ENCODE data around the gene GRAMD2A.

GRAMD2A gene

DNA sequence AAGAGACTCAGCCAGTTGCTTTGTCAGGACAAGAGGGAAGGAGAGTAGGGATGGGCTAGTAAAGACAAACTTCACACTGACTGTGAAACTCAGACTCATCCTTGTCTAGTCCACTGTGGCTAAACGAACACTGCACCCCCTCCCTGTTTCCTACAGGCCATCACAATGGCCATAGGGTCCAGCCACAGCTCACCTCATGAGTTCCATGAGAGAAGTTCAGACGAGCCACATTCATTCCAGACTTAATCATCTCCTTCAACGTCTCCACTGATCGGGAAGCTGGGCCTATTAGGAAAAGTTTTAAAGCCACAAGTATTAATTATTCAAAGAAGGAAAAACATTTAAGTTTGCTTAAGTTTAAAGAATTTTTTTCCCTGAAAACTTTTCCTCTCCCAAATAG lies 19.6 kb upstream of the GRAMD2A start:
- no peak overlapping the region for H3K4me3 ChIP-seq (ENCODE audit: low read depth, low read length)
- no peak for DNase-seq (ENCODE audit: low read depth)
- TF ChIP-seq CTCF (IDR thresholded peaks at IDR 0.05; ENCODE audit: low read depth, low read length, missing control alignments): no peak

DNA sequence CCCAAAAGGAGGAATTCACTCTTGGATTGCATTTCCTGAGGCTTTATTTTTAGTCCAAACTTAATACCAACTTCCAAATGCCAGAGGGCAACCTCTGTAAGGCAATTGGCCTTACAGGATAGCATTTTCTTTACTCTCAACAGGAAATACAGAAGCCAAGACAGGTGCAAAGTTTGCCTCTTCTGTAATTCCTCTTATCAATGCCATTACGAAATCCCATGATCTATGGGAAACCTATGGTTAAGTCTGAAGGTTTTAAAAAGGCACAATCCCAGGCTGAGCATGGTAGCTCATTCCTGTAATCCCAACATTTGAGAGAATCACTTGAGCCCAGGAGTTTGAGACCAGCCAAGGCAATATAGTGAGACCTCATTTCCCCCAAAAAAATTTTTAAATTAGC lies 18.5 kb upstream of the GRAMD2A start:
- no peak overlapping the region for H3K4me3 ChIP-seq (ENCODE audit: low read depth, low read length)
- DNase-seq (ENCODE audit: low read depth): no peak
- no peak for TF ChIP-seq CTCF (IDR thresholded peaks at IDR 0.05; ENCODE audit: low read depth, low read length, missing control alignments)

GRCh38 chr15:72207558-72208085 lies 10.0 kb upstream of the GRAMD2A start:
- H3K4me3 ChIP-seq (ENCODE audit: low read depth, low read length): no peak overlapping the region
- no peak for TF ChIP-seq CTCF (IDR thresholded peaks at IDR 0.05; ENCODE audit: low read depth, low read length, missing control alignments)
- DNase-seq (ENCODE audit: low read depth): no peak

GRCh38 chr15:72206677-72207000 lies 9.1 kb upstream of the GRAMD2A start:
- DNase-seq (ENCODE audit: low read depth): no peak
- H3K4me3 ChIP-seq (ENCODE audit: low read depth, low read length): no peak overlapping the region
- no peak for TF ChIP-seq CTCF (IDR thresholded peaks at IDR 0.05; ENCODE audit: low read depth, low read length, missing control alignments)

DNA sequence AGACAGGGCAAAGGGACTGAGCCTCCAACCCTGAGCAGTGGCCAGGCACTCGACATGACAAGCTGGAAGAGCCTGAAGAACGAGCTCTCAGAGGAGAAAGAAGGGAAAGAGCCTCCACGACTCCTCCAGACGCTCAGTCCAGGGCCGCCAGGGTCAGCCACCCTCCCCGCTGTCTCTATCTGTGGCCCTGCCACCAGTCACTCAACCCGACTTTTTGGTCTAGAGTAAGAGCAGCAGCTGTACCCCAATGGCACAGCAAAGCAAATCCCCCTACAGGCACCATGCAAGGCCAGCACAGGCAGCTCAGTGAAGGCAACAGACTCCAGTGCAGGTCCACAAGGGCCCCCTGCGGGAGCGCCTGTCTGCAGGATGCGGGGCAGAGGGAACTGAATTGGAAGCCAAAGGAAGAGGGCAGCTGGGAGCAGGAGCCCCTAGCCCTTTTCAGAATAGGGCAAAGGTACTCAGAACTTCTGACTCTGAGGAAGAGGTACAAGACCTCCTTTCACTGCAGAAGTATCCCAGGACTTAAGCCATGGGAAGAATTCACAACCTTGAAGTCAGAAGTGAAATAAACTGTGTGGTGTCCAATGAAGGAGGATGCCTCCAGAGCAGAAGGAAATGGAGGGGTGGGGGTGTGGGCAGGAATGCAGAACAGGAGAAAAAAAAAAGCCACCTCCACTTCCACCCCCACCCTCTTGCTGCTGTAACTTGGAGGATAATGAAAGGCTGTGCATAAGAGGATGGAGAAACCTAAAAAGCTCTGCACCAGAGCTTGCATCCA lies 8.5 kb upstream of the GRAMD2A start:
- TF ChIP-seq CTCF (IDR thresholded peaks at IDR 0.05; ENCODE audit: low read depth, low read length, missing control alignments): no peak
- DNase-seq (ENCODE audit: low read depth): no peak

GRCh38 chr15:72205273-72205672 lies 7.7 kb upstream of the GRAMD2A start:
- no peak for DNase-seq (ENCODE audit: low read depth)
- TF ChIP-seq CTCF (IDR thresholded peaks at IDR 0.05; ENCODE audit: low read depth, low read length, missing control alignments): no peak
- no peak overlapping the region for H3K4me3 ChIP-seq (ENCODE audit: low read depth, low read length)

More for the DNA sequence above, 8.5 kb upstream of the GRAMD2A start:
- H3K4me3 ChIP-seq (ENCODE audit: low read depth, low read length): no peak overlapping the region

DNA sequence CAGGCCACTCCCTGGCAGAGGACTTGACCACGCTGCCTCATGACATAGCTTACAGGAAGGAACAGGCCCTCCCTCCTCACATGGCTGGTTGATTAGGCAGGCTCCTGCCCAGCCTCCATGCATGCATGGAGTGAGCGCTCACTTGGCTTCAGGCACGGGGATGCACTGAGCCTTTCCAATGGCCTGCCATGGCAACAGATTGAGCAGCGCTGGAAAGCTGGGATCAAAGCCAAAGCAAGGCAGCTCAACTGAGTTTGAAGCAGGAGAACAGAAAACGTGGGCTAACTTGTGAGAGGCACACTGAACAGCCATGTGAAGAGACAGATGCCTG lies 5.9 kb upstream of the GRAMD2A start:
- no peak overlapping the region for H3K4me3 ChIP-seq (ENCODE audit: low read depth, low read length)
- no peak for DNase-seq (ENCODE audit: low read depth)
- TF ChIP-seq CTCF (IDR thresholded peaks at IDR 0.05; ENCODE audit: low read depth, low read length, missing control alignments): no peak

All from GM12864 (cell line).